PC-3 (cell line): ENCODE measurements around the gene ANTXR2.

Source experiments
- EZH2 ChIP-seq: fragments of 300-600 bp; sonication (generic); IDR thresholded peaks from one replicate; pipeline ENCODE4 v1.6.1; 2017; ENCODE audit warnings: antibody characterized with exemption, mild to moderate bottlenecking, low read length; ENCODE audit not compliant: unreplicated experiment
- TF ChIP-seq, protein P1 (sequence below): fragments of 300-600 bp; sonication (generic); conservative IDR thresholded peaks from 2 replicates; pipeline ENCODE4 v1.5.1; 2017; ENCODE audit warnings: antibody characterized with exemption, low read depth, mild to moderate bottlenecking, low read length

- TF ChIP-seq, protein P1, sequence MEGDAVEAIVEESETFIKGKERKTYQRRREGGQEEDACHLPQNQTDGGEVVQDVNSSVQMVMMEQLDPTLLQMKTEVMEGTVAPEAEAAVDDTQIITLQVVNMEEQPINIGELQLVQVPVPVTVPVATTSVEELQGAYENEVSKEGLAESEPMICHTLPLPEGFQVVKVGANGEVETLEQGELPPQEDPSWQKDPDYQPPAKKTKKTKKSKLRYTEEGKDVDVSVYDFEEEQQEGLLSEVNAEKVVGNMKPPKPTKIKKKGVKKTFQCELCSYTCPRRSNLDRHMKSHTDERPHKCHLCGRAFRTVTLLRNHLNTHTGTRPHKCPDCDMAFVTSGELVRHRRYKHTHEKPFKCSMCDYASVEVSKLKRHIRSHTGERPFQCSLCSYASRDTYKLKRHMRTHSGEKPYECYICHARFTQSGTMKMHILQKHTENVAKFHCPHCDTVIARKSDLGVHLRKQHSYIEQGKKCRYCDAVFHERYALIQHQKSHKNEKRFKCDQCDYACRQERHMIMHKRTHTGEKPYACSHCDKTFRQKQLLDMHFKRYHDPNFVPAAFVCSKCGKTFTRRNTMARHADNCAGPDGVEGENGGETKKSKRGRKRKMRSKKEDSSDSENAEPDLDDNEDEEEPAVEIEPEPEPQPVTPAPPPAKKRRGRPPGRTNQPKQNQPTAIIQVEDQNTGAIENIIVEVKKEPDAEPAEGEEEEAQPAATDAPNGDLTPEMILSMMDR, result no peak
- no peak for TF ChIP-seq EZH2
Observed at GRCh38 chr4:80101071-80101791, 28.2 kb upstream of the ANTXR2 start.
